Trophoblast cell (in vitro differentiated cells and primary cell): ENCODE measurements around the gene CDR2.

ENCODE experiments used
- DNase-seq, 2 donors: peaks; one replicate each; pipeline ENCODE4 v3.0.0-alpha.2; 2016
- H2AFZ ChIP-seq: 2 replicates; pipeline ENCODE4 v1.6.1; 2013; ENCODE audit warnings: low read length, moderate library complexity, mild to moderate bottlenecking; ENCODE audit not compliant: insufficient read depth, poor library complexity
- H2AK5ac ChIP-seq: 2 replicates; pipeline ENCODE4 v1.6.1; 2013; ENCODE audit warnings: mild to moderate bottlenecking, low read length
- H2BK120ac ChIP-seq: 2 replicates; pipeline ENCODE4 v1.6.1; 2013; ENCODE audit warnings: low read length, mild to moderate bottlenecking, moderate library complexity; ENCODE audit not compliant: insufficient read depth, poor library complexity
- H2BK12ac ChIP-seq: 2 replicates; pipeline ENCODE4 v1.6.1; 2013; ENCODE audit warnings: mild to moderate bottlenecking, low read length, moderate library complexity
- H2BK5ac ChIP-seq: 2 replicates; pipeline ENCODE4 v1.6.1; 2013; ENCODE audit warnings: low read length, low read depth, moderate library complexity, mild to moderate bottlenecking; ENCODE audit not compliant: poor library complexity
- H3K14ac ChIP-seq: 2 replicates; pipeline ENCODE4 v1.6.1; 2013; ENCODE audit warnings: mild to moderate bottlenecking, low read length
- H3K18ac ChIP-seq: 2 replicates; pipeline ENCODE4 v1.6.1; 2013; ENCODE audit warnings: mild to moderate bottlenecking, low read length
- H3K23ac ChIP-seq: 2 replicates; pipeline ENCODE4 v1.6.1; 2013; ENCODE audit warnings: low read length
- H3K27ac ChIP-seq: 2 replicates; pipeline ENCODE4 v1.5.1; 2013; ENCODE audit warnings: low read depth, mild to moderate bottlenecking, inconsistent platforms, low read length, moderate library complexity
- H3K27me3 ChIP-seq: 2 replicates; pipeline ENCODE4 v1.6.1; 2013; ENCODE audit warnings: inconsistent platforms, mild to moderate bottlenecking, low read length, moderate library complexity; ENCODE audit not compliant: insufficient read depth
- H3K36me3 ChIP-seq, 2 experiments: 1 replicate in 1 of 2; 2 replicates in 1 of 2; pipeline ENCODE4 v1.6.1; 2013; ENCODE audit warnings: low read length in 2 of 2, mild to moderate bottlenecking in 2 of 2, moderate library complexity in 1 of 2; ENCODE audit not compliant: insufficient read depth in 2 of 2, control insufficient read depth in 1 of 2
- H3K4ac ChIP-seq: 2 replicates; pipeline ENCODE4 v1.6.1; 2013; ENCODE audit warnings: low read depth, mild to moderate bottlenecking, low read length, moderate library complexity
- H3K4me1 ChIP-seq, 2 experiments: 1 replicate in 1 of 2; 2 replicates in 1 of 2; pipeline ENCODE4 v1.6.1; 2013; ENCODE audit warnings: low read length in 2 of 2, mild to moderate bottlenecking in 2 of 2, moderate library complexity in 1 of 2; ENCODE audit not compliant: insufficient read depth in 2 of 2, control insufficient read depth in 1 of 2
- H3K4me2 ChIP-seq: 2 replicates; pipeline ENCODE4 v1.6.1; 2013; ENCODE audit warnings: inconsistent platforms, mild to moderate bottlenecking, low read length, moderate library complexity
- H3K4me3 ChIP-seq: 2 replicates; pipeline ENCODE4 v1.5.1; 2013; ENCODE audit warnings: mild to moderate bottlenecking, low read depth, low read length, inconsistent platforms
- H3K79me1 ChIP-seq: one replicate; pipeline ENCODE4 v1.6.1; 2013; ENCODE audit warnings: low read length
- H3K79me2 ChIP-seq: 2 replicates; pipeline ENCODE4 v1.6.1; 2013; ENCODE audit warnings: low read length, mild to moderate bottlenecking; ENCODE audit not compliant: control insufficient read depth, insufficient read depth, poor library complexity
- H3K9ac ChIP-seq: 2 replicates; pipeline ENCODE4 v1.6.1; 2013; ENCODE audit warnings: mild to moderate bottlenecking, low read length
- H3K9me3 ChIP-seq: 2 replicates; pipeline ENCODE4 v1.6.1; 2013; ENCODE audit warnings: low read depth, mild to moderate bottlenecking, control low read depth, inconsistent platforms, low read length; ENCODE audit not compliant: insufficient read depth
- H4K12ac ChIP-seq: 2 replicates; pipeline ENCODE4 v1.6.1; 2013; ENCODE audit warnings: low read depth, mild to moderate bottlenecking, low read length, moderate library complexity
- H4K8ac ChIP-seq: 2 replicates; pipeline ENCODE4 v1.6.1; 2013; ENCODE audit warnings: low read depth, mild to moderate bottlenecking, low read length, moderate library complexity
- H4K91ac ChIP-seq: one replicate; pipeline ENCODE4 v1.6.1; 2013; ENCODE audit warnings: low read depth, mild to moderate bottlenecking, low read length, moderate library complexity
- WGBS: extraction: QIAGEN DNeasy Blood & Tissue Kit; methylation state at CpG from one replicate; pipeline ENCODE4 v1.1.7; 2013; ENCODE audit warnings: missing lambda C conversion rate; ENCODE audit not compliant: insufficient read length, insufficient coverage; ENCODE audit errors: extremely low coverage; 5-methylcytosine and 5-hydroxymethylcytosine counted together

The CDR2 gene

DNA sequence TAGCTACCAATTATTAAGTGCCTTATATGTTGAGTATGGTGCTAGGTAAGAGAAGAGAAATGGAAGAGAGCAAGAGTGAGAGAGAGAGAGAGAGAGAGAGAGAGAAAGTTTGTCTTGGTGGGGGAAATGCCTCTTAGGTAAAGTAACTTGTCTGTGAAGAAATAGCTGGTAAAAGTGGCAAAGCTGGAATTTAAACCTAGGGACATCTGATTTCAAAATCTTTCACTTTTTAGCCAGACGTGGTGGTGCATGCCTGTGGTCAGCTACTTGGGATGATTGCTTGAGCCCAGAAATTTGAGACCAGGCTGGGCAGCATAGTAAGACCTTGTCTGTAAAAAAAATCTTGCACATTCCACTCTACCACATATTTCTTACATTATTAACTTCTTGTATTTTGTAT lies 23.0 kb upstream of the CDR2 start:
- no CpG with 5 or more reads among the region's 1 CpG for WGBS
- H2BK12ac ChIP-seq = no peak overlapping the region
- no peak overlapping the region for H3K4me2 ChIP-seq
- no peaks in the 10 kb centered on the region for H3K27me3 ChIP-seq
- H3K18ac ChIP-seq = no peak overlapping the region
- peak overlapping the region; percentile 69 for H3K27ac ChIP-seq
- H2BK120ac ChIP-seq = no peak overlapping the region
- H4K91ac ChIP-seq = no peak overlapping the region
- H3K9me3 ChIP-seq = no peaks in the 10 kb centered on the region
- peaks cover 5% of the 10 kb centered on the region for H3K79me1 ChIP-seq
- H3K14ac ChIP-seq = no peak overlapping the region
- peak; percentile 82 to 93 for DNase-seq
- H3K4me1 ChIP-seq = peaks cover 0 to 4% of the 10 kb centered on the region in 2 experiments
- no peak overlapping the region for H4K12ac ChIP-seq
- no peak overlapping the region for H3K23ac ChIP-seq
- no peak overlapping the region for H2AK5ac ChIP-seq
- no peak overlapping the region for H3K4me3 ChIP-seq
- H3K79me2 ChIP-seq = no peaks in the 10 kb centered on the region
- no peak overlapping the region for H2AFZ ChIP-seq
- H3K4ac ChIP-seq = no peak overlapping the region
- no peak overlapping the region for H4K8ac ChIP-seq
- no peak overlapping the region for H3K9ac ChIP-seq
- H3K36me3 ChIP-seq = no peaks in the 10 kb centered on the region
- no peak overlapping the region for H2BK5ac ChIP-seq

DNA sequence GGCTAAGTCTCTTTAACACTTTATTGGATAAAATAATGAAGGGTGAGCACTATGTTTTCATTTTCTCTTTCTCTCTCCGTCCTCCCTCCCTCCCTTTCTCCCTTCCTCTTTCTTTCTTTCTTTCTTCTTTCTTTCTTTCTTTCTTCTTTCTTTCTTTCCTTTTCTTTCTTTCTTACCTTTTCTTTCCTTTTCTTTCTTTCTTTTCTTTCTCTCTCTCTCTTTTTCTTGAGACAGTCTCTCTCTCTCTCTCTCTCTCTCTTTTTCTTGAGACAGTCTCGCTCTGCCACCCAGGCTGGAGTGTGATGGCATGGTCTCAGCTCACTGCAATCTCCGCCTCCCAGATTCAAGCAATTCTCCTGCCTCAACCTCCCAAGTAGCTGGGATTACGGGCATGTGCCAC lies 21.5 kb upstream of the CDR2 start:
- Histone ChIP-seq H3K4me1 (peaks cover 0 to 4% of the 10 kb centered on the region in 2 experiments), H3K9ac (no peak overlapping the region), H3K4me3 (no peak overlapping the region), H4K12ac (no peak overlapping the region), H4K8ac (no peak overlapping the region), H2BK12ac (no peak overlapping the region), H4K91ac (no peak overlapping the region), H3K14ac (no peak overlapping the region), H3K4me2 (no peak overlapping the region), H3K27me3 (no peaks in the 10 kb centered on the region), H3K18ac (no peak overlapping the region), H3K4ac (no peak overlapping the region), H3K23ac (no peak overlapping the region), H2BK5ac (no peak overlapping the region), H3K9me3 (no peaks in the 10 kb centered on the region), H2AK5ac (no peak overlapping the region), H3K79me1 (peaks cover 5% of the 10 kb centered on the region), H2BK120ac (no peak overlapping the region), H3K27ac (no peak overlapping the region), H2AFZ (no peak overlapping the region), H3K36me3 (no peaks in the 10 kb centered on the region), H3K79me2 (no peaks in the 10 kb centered on the region)
- no peak for DNase-seq
- no CpG with 5 or more reads among the region's 4 CpGs for WGBS

DNA sequence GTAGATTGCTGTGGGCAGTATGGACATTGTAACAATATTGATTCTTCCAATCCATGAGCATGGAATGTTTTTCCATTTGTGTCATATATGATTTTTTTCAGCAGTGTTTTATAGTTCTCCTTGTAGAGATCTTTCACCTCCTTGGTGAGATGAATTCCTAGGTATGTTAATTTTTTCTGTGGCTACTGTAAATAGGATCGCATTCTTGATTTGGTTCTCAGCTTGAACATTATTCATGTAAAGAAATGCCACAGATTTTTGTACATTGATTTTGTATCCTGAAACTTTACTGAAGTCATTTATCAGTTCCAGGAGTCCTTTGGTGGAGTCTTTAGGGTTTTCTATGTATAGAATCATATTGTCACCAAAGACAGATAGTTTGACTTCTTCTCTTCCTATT lies 19.7 kb upstream of the CDR2 start:
- no peaks in the 10 kb centered on the region for H3K9me3 ChIP-seq
- no peak overlapping the region for H2AK5ac ChIP-seq
- H3K4me3 ChIP-seq = no peak overlapping the region
- no peaks in the 10 kb centered on the region for H3K79me2 ChIP-seq
- H3K36me3 ChIP-seq = no peaks in the 10 kb centered on the region
- no peak overlapping the region for H3K18ac ChIP-seq
- H3K23ac ChIP-seq = no peak overlapping the region
- no peak for DNase-seq
- H3K4me1 ChIP-seq = peaks cover 0 to 4% of the 10 kb centered on the region in 2 experiments
- H2BK5ac ChIP-seq = no peak overlapping the region
- no peak overlapping the region for H4K91ac ChIP-seq
- no CpG with 5 or more reads among the region's 1 CpG for WGBS
- H4K12ac ChIP-seq = no peak overlapping the region
- H3K4ac ChIP-seq = no peak overlapping the region
- H3K27me3 ChIP-seq = no peaks in the 10 kb centered on the region
- no peak overlapping the region for H2AFZ ChIP-seq
- H3K9ac ChIP-seq = no peak overlapping the region
- H4K8ac ChIP-seq = no peak overlapping the region
- no peak overlapping the region for H2BK120ac ChIP-seq
- H3K4me2 ChIP-seq = no peak overlapping the region
- no peak overlapping the region for H3K14ac ChIP-seq
- H2BK12ac ChIP-seq = no peak overlapping the region
- no peak overlapping the region for H3K27ac ChIP-seq
- peaks cover 5% of the 10 kb centered on the region for H3K79me1 ChIP-seq

DNA sequence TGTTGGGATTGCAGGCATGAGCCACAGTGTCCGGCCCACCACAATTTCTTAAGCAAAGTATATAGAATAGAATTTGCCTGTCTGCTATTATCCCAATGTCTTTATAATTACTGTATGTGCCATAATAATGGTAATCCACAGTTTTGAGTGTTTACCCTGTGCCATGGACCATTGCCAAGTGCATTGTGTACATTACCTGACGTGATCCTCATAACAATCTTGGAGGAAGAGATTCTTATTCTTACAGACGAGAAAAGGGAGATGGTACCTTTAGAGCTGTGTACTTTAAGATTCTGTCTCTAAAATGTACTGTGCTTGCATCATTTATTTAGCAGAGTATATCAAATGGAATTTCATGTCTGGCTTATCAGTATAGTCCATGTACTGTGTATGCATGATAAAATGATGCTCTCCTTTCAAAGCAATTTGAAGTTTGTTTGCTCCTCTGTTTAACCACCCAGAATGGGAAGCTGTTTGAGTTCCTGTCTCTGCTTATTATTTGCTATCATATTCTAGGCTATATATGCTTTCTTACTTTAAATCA lies 13.8 kb upstream of the CDR2 start:
- H3K79me2 ChIP-seq = no peaks in the 10 kb centered on the region
- H2BK5ac ChIP-seq = no peak overlapping the region
- no peak overlapping the region for H3K4me2 ChIP-seq
- H2AFZ ChIP-seq = no peak overlapping the region
- no peak overlapping the region for H3K18ac ChIP-seq
- H3K14ac ChIP-seq = no peak overlapping the region
- H2AK5ac ChIP-seq = no peak overlapping the region
- no peak overlapping the region for H4K91ac ChIP-seq
- H4K12ac ChIP-seq = no peak overlapping the region
- DNase-seq = peak in 1 of 2 donors; percentile 32
- no peak overlapping the region for H3K9ac ChIP-seq
- H3K4me3 ChIP-seq = no peak overlapping the region
- WGBS = no CpG with 5 or more reads among the region's 3 CpGs
- H3K79me1 ChIP-seq = no peaks in the 10 kb centered on the region
- no peak overlapping the region for H4K8ac ChIP-seq
- H3K4me1 ChIP-seq = no peaks in the 10 kb centered on the region
- H2BK12ac ChIP-seq = no peak overlapping the region
- H3K4ac ChIP-seq = no peak overlapping the region
- no peaks in the 10 kb centered on the region for H3K27me3 ChIP-seq
- no peaks in the 10 kb centered on the region for H3K9me3 ChIP-seq
- H3K23ac ChIP-seq = no peak overlapping the region
- H3K27ac ChIP-seq = no peak overlapping the region
- no peak overlapping the region for H2BK120ac ChIP-seq
- peaks cover 0 to 1% of the 10 kb centered on the region in 2 experiments for H3K36me3 ChIP-seq
